Fibroblast of upper back skin (primary cell): ENCODE results near the gene IFTAP.
A peak's percentile ranks its signal among the peaks of the same experiment; 100 is the strongest.
"Not testable (repeated sequence)": the region's sequence is repeated elsewhere in the genome, so short reads cannot be mapped to it uniquely, and the experiment has no call there.

Source experiments
- DNase-seq: peaks from one replicate; pipeline ENCODE4 v3.0.0-alpha.2; 2013

IFTAP gene

DNA sequence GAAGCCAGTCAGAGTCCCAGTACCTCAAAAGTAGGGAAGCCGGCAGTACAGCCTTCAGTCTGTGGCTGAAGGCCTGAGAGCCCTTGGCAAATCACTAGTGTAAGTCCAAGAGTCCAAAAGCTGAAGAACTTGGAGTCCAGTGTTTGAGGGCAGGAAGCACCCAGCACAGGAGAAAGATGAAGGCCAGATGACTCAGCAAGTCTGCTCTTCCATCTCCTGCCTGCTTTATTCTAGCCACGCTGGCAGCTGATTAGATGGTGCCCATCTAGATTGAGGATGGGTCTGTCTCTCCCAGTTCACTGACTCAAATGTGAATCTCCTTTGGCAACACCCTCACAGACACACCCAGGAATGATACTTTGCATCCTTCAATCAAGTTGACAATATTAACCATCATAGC, 67.1 kb downstream of the IFTAP start:
- not testable (repeated sequence) for DNase-seq

DNA sequence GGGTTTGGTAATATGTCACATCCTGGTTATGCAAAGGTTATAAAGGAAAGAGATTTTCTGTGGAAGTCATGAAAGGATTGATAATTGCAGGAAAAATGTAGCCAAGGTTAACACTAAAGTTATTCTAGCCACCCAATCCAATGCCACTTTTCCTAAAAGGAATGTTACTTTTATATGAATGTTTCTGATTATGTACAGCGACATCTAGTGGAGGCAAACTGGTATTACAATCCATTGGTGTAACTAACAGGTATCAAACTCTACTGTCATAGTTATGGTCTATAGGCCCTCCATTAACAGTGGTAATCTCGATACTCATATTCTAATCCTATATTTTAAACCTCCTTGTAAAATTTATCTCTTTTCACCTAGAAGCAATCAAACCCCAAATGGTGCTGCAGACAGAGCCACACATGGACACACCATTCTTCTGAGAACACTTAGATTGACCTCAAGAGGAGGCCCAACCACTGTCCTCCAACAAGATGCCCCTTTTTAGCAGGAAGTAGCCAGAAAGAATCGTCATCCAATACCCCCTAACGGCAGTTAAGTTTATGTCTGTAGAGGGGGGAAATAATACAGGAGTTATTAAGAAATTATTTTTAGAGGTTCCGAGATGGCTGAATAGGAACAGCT, 78.6 kb downstream of the IFTAP start:
- DNase-seq, result peak; percentile 53

DNA sequence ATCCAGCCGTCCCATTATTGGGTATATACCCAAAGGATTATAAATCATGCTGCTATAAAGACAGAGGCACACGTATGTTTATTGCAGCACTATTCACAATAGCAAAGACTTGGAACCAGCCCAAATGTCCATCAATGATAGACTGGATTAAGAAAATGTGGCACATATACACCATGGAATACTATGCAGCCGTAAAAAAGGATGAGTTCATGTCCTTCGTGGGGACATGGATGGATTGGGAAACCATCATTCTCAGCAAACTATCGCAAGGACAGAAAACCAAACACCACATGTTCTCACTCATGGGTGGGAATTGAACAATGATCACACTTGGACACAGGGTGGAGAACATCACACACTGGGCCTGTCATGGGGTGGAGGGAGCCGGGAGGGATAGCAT, 85.2 kb downstream of the IFTAP start:
- not testable (repeated sequence) for DNase-seq

DNA sequence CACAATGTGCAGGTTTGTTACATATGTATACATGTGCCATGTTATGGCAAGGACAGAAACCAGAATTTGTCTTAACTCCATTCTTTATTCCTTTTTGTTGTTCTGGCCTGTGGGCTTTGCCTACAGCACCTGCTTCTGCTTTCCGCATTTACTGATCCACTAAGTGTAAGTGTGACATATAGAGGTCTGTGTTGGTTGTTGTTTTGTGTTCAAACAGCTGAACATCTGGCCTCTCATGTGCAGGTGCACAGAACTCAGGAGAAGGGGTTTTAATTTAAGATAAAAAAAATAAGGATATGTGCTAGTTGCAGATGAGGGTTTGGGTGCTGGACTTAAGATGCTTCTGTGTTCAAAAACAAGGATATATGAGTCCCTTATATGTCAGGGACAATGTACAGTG, 89.5 kb downstream of the IFTAP start:
- no peak for DNase-seq

DNA sequence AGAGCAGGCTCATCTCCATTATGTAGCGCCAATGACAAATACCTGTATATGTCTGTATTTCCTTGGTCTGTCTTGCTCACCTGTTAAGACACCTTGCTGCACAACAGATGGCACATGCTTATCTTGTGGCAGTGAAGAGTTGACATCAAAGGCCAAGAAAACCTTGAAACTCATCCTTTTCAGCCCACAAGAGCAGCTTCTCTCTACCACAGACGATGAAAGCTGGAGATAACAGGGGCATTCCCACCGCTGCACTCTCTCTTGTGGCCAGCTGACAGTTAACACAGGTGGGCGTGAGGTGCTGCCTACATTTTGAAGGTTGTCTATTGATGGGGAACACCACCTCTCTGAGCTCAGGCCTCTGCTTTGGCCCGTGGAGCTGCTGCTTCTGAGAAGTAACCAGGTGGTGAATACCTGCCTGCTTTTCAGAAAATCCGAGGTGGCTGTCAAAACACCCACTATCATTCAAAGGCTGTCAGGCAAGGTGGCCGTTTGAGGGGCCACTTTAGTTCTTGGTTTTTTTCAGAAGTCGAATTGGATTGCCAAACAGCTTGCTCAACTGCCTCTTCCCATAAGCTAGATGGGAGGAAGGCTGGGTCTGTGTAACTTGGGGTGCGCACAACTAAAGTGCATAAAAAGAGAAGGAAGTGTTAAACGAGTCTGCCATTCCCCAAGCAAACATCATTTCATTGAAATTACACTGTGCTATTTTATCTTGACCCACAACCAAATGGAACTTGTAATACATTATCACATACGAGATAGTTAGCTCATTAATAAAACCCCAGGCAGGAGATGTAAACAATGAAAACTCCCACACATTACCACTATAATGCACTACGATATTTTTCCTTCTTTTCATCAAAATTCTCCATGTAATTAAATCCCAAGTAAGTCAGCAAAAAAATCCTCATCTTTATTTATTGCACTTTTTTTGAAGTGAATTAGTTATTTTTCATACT, 90.8 kb downstream of the IFTAP start:
- no peak for DNase-seq

DNA sequence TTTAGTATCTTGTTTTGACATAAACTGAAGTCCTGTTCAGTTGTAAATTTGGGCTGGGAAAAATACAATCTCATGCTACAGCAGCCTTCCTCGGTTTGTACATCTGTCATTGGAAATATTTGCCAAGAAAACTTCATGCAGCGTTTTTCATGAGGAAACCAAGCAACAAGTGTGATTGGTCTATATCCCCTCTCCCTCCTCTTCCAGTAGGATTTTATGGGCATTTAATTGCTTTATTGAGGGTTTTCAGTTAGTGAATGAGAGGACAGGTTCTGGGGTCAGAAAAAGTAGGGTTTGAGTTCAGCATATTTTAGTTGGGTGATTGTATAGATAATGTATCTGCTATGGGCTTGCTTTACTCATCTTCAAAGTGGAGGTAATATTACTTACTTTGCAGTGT, 93.8 kb downstream of the IFTAP start:
- no peak for DNase-seq

DNA sequence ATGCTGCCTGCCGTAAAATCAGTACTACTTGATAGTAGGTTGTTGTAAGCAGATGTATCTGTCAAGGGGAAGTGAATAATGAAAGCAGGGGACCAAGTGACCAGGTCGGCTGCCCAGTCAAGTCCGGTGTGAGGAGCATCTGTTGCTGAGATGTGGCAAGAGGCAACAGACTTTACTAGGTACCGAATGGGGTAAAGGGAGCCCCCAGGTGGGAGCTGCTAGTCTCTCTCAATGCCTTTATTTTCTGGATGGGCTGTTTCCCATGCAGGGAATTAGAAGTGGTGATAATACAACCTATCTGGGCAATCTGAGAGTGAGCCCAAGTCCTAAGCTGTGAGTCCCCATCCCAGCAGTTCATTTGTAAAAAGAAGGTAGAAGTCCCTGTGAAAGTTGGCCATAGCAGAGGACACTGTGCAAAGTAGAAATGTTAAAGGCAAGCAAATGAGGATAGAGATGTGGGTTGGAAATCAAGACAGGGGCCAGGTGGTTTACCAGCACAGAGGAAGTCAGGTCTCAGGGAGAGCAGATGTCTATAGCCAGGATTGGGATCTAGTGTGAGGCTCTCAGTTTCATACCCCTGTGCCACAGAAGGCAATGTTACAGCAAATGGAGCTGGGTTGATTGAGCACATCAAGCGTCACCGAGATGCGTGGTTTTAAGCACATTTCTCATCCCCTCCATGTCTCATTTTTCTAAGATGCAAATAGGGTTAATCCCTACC, 94.4 kb downstream of the IFTAP start:
- DNase-seq, result no peak

DNA sequence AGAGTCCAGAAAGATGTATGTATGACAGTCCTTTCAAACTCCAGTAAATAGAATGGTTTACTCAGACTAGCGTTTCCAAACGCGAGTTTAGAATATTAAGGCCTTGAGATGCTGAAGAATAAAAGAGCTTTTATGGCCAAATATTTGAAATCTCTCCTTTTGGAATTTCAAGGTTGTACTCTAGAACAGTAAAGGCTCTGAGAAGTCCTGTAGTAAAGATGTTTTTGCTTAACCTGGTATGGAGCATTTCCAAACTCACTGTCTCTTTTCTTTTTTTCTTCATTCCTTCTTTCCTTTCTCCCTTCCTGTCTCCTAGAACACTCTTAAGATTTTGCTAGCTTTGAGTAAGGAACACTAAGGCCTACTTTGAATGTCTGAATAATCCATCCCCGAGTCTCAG, 95.1 kb downstream of the IFTAP start:
- DNase-seq, result no peak

DNA sequence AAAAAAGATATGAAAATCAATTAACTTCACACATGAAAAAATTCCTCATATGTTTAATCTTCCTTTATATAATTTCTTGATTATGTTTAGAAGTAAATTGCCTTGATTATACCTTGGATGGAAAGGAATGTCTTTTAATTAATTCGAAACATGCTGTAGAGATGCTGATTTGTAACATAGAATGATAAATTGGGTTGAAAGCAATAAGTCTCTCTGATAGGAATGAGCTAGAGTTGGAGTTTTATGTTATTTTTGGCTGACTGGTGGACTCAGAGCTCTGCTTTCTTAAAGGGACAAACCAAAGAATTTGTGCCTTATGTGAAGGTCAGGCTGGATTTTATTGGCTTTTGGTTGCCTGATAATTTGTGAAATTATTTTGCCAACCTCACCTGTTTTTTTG, 98.4 kb downstream of the IFTAP start:
- no peak for DNase-seq

DNA sequence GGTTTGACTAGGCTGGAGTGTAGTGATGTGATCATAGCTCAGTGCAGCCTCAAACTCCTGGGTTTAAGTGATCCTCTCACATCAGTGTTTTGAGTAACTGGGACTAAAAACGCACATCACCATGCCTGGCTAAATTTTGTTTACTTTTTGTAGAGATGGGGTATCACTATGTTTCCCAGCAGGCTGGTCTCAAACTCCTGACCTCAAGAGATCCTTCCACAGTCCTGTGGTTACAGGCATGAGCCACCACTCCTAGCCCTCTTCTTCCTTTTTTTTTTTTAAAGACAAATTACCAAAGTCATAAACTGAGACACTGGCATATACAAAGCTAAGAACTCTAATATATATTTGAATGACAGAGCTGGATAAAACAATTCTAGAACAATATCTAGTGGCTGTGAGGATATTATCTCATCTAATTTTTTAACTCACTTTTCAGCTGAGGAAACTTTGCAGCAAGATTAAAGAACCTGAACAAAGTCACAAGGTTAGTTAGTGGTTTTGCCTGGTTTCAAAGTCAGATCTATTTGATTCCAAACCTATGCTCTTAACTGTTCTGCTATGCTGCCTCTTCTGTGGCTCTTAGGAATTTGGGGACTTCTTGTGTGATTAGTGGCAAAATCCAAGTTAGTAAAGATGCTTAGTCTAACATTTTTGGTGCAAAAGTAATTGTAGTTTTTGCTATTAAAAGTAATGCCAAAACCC, 99.0 kb downstream of the IFTAP start:
- DNase-seq, result no peak

DNA sequence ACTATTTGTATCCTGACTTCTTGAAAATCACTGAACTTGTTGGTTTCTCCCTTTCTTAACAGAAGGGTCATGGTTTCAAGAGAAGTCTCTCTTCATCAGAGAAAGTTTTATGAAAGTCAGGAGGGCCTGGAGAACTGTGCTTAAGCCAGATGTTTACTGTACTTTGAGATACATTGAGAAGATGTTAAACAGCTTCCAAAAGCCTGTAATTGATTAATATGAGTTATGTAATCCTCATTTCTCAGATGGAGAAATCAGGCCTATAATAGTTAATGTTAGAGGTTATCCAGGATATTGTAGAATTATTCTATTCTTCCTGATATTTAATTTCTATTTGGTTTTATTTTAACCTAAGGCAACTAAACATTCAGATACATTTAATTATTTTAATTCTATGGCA, 100.8 kb downstream of the IFTAP start:
- no peak for DNase-seq

DNA sequence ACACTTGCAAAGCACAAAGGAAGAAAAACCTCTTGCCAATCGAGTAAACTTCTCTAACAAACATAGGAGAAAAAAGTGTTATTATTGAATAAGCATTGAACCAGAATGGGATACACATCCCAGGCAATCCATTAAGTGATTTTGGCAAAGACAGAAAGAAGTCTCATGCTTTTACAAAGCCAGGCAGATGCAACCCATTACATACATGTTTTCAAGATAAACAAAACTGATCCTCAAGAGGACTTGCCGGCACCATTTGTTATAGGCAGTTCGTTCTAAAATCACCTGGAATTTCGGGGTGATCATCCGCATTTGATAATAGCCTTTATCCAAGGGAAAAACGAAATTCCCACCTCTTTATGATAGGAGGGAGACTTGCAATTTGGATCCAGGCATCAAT, 101.3 kb downstream of the IFTAP start:
- no peak for DNase-seq

DNA sequence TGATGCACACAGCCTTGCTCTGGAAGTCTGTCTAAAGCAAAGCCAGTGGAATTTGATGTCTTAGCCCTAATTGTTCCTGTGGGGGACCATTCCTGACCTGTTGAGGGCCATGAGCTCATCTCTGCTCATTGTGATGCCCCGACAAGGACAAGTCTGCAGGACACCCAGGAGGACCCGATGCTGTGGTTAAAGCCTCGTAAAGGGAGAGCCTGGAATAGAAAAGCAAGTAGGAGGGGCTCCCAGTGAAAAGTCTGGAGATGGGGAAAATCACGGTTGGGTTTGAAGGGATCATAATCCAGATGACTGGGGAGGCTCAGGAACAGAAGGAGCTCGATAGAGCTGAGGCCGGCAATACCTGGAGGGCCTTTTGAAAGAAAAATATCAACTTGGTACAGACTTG, 102.2 kb downstream of the IFTAP start:
- DNase-seq, result no peak

DNA sequence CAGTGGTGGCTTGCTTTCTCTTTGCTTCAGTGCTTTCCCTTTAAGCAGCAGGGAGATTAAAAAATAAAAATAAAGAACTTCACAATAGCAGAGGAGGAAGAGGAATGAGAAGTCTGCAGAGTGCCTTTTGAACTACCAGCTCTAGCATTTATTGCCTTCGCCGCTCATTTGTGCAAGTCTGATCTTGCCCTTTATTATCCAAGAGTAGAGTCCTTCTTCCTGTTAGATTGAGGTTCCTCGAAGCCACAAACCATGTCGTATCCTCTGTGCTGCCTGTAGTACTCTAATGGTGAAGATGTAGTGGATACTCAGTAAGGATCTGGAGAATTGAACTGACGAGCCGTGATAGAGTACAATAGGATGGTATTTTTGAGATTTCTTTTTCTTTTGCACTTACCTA, 105.0 kb downstream of the IFTAP start:
- no peak for DNase-seq

DNA sequence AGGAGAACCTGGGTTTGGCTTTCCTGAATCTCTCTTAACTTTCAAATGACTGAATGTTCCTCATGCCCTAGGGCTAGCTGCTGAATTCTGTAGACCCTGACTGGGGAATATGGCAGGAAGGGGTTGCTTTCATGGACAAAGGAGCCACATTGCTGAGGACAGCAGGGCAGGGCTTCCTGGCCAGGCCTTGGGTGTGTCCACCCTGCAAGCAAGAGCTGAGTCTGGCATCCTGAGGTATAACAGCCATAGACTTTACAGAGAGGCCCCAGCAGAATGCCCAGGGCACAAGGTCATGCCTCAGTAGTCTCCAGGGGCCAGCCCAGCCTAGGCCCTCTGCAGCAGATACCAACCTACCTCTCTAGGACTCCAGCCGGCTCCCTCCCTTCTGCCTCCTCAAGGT, 105.9 kb downstream of the IFTAP start:
- no peak for DNase-seq

DNA sequence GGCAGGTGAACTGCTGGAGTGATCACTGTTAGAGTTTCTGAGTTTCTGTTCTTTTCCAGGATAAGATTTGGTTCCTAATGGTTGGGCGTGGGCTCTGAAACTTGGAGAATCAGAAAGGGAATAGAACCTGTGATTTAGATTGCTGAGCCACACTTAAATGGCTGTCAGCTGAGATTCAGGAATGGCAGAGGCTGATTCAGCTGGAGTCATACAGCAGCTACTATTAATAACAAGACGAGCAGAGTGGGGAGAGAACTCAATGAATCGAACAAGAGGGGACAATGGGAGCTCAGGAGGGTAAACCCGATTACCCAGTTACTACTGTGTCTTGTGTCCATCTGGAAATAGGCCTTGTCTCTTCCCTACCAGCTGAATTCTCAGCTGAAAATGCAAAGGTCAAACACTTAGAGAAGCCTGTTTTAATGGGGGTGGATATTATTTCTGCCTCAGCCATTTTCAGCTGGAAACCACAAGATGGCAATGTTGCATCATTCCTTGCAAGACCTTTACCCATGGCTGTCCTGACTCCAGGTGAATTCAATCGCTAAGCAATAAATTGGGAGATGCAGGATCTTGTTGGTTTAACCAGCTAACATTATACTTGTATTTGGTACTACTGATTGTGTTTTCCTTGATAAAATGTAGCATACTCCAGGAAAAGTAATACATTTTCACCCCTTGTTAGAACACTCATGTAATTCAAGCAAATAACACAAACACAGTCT, 108.2 kb downstream of the IFTAP start:
- peak; percentile 66 for DNase-seq

DNA sequence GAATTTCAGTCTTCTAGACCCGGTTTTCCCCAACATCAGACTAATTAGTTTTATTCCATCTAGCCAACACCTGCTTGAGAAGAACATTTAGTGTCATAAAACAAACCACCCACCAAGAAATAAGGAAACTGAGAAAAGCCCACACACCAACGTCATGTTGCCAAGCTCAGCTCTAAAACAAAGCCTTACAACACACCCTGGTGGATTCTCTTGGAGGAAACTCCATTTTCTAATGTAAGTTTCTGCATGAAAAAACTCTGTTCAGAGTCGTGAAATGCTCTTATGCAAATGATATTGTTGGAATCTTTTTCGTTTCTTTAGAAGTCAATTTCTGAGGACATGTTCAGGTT, 108.7 kb downstream of the IFTAP start:
- DNase-seq, result no peak
